Measurements from ENCODE around the gene MAML3.

The MAML3 gene

GRCh38 chr4:139986689-139987501 is 167.1 kb downstream of the MAML3 start:
- no peak overlapping the region for H3K4me3 ChIP-seq (ENCODE audit: severe bottlenecking)
- DNase-seq (ENCODE audit: low spot score), result no peak
- no peaks in the 10 kb centered on the region for H3K27me3 ChIP-seq (ENCODE audit: insufficient read depth, poor library complexity, severe bottlenecking)
- H3K9me3 ChIP-seq (ENCODE audit: severe bottlenecking), result no peaks in the 10 kb centered on the region
- no peak for TF ChIP-seq CTCF (IDR thresholded peaks at IDR 0.05; ENCODE audit: poor library complexity, severe bottlenecking)
- ATAC-seq (ENCODE audit: low read depth), result no peak
- H3K27ac ChIP-seq (ENCODE audit: poor library complexity, severe bottlenecking), result no peak overlapping the region
- H3K36me3 ChIP-seq (ENCODE audit: low read depth), result no peaks in the 10 kb centered on the region
- peaks cover 9% of the 10 kb centered on the region for H3K4me1 ChIP-seq (ENCODE audit: insufficient read depth, poor library complexity, severe bottlenecking)

DNA sequence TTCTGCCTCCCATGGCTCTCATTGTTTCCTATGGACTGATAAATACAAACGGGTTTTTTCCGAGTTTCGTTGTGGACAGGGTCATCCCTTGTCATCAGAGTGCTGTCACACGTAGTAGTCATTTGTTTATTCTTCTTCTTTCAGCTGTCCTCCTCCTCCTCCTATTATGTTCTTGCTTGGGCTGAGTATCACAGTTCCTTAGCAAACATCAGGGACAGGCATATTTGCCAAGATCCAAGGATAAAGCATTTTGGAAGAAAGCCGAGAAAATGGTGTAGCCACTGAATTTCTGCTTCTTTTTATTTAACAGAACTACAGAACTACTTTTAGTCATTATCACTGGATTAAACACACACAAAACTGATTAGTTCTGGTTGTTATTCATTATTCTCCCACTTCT is 167.9 kb downstream of the MAML3 start:
- no peak overlapping the region for H3K4me3 ChIP-seq (ENCODE audit: severe bottlenecking)
- ATAC-seq (ENCODE audit: low read depth), result no peak
- no peaks in the 10 kb centered on the region for H3K9me3 ChIP-seq (ENCODE audit: severe bottlenecking)
- H3K36me3 ChIP-seq (ENCODE audit: low read depth), result no peaks in the 10 kb centered on the region
- H3K27me3 ChIP-seq (ENCODE audit: insufficient read depth, poor library complexity, severe bottlenecking), result no peaks in the 10 kb centered on the region
- no peak for DNase-seq (ENCODE audit: low spot score)
- TF ChIP-seq CTCF (IDR thresholded peaks at IDR 0.05; ENCODE audit: poor library complexity, severe bottlenecking), result no peak
- H3K27ac ChIP-seq (ENCODE audit: poor library complexity, severe bottlenecking), result no peak overlapping the region
- peaks cover 9% of the 10 kb centered on the region for H3K4me1 ChIP-seq (ENCODE audit: insufficient read depth, poor library complexity, severe bottlenecking)

GRCh38 chr4:139985401-139985800 is 168.6 kb downstream of the MAML3 start:
- Histone ChIP-seq H3K9me3 (ENCODE audit: severe bottlenecking) (no peaks in the 10 kb centered on the region), H3K4me1 (ENCODE audit: insufficient read depth, poor library complexity, severe bottlenecking) (peaks cover 9% of the 10 kb centered on the region), H3K27me3 (ENCODE audit: insufficient read depth, poor library complexity, severe bottlenecking) (no peaks in the 10 kb centered on the region), H3K27ac (ENCODE audit: poor library complexity, severe bottlenecking) (no peak overlapping the region), H3K4me3 (ENCODE audit: severe bottlenecking) (no peak overlapping the region), H3K36me3 (ENCODE audit: low read depth) (no peaks in the 10 kb centered on the region)
- TF ChIP-seq CTCF (IDR thresholded peaks at IDR 0.05; ENCODE audit: poor library complexity, severe bottlenecking), result no peak
- ATAC-seq (ENCODE audit: low read depth) (no peak), DNase-seq (ENCODE audit: low spot score) (no peak)

DNA sequence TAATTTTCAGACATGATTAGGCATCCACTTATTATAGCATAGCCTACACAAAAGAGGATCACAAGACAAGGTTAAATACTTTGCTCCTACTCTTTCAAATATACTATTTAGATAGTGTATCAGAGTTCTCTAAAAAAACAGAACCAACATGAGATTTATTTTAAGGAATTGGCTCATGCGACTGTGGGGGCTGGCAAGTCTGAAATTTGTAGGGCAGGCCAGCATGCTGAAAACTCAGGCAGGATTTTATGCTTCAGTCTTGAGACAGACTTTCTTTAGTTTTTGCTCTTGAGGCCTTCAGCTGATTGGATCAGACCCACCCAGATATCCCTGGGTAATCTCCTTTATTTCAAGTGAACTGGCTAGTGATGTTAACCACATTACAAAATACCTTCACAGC is 169.5 kb downstream of the MAML3 start:
- Histone ChIP-seq H3K27me3 (ENCODE audit: insufficient read depth, poor library complexity, severe bottlenecking) (no peaks in the 10 kb centered on the region), H3K4me3 (ENCODE audit: severe bottlenecking) (no peak overlapping the region), H3K27ac (ENCODE audit: poor library complexity, severe bottlenecking) (no peak overlapping the region), H3K4me1 (ENCODE audit: insufficient read depth, poor library complexity, severe bottlenecking) (peaks cover 3% of the 10 kb centered on the region), H3K36me3 (ENCODE audit: low read depth) (no peaks in the 10 kb centered on the region), H3K9me3 (ENCODE audit: severe bottlenecking) (no peaks in the 10 kb centered on the region)
- no peak for ATAC-seq (ENCODE audit: low read depth)
- no peak for DNase-seq (ENCODE audit: low spot score)
- no peak for TF ChIP-seq CTCF (IDR thresholded peaks at IDR 0.05; ENCODE audit: poor library complexity, severe bottlenecking)

DNA sequence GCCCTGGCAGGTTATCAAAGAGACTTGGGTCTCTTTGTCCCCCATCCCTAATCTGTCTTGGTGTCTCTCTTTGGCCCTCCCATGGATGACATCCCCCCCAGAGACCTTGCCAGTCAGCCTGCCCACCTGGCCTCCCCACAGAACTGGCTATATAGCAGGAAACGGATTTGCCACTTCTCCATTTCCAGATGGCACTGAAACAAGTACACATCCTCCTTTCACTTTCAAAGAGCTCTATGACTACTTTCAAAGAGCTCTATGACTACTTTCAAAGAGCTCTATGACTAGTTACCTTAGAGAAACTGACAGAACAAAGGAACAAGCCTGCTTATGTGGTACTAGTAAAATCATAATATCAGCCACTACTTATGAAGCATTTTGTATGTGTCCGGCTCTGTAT is 175.3 kb downstream of the MAML3 start:
- Histone ChIP-seq H3K36me3 (ENCODE audit: low read depth) (no peaks in the 10 kb centered on the region), H3K27me3 (ENCODE audit: insufficient read depth, poor library complexity, severe bottlenecking) (no peaks in the 10 kb centered on the region), H3K27ac (ENCODE audit: poor library complexity, severe bottlenecking) (no peak overlapping the region), H3K4me3 (ENCODE audit: severe bottlenecking) (no peak overlapping the region), H3K4me1 (ENCODE audit: insufficient read depth, poor library complexity, severe bottlenecking) (peaks cover 13% of the 10 kb centered on the region), H3K9me3 (ENCODE audit: severe bottlenecking) (no peaks in the 10 kb centered on the region)
- TF ChIP-seq CTCF (IDR thresholded peaks at IDR 0.05; ENCODE audit: poor library complexity, severe bottlenecking), result no peak
- ATAC-seq (ENCODE audit: low read depth), result no peak
- DNase-seq (ENCODE audit: low spot score), result no peak

Measured in RWPE2 (cell line).